ENCODE measurements around the gene ACADM. TPM values are rescaled to one million over a fixed set of nuclear protein-coding genes. Genes with fewer than 3 reads are reported as not detected.

ACADM gene
- total RNA-seq, 2 experiments from 2014 or later, result 3.5 to 4.7 TPM

DNA sequence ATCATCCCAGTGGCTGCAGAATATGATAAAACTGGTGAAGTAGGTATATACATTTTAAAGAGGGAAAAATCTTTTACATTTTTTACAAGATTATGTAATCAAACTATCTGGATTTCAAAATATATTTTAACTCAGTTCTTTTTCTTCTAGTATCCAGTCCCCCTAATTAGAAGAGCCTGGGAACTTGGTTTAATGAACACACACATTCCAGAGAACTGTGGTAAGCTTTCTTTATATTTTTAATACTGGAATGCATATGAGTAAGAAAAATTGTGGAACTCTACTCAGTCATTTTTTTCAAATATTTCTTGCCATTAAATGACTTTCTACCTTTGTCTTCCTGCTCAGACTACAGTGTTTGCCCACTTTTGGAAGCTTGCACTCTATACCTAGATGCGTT is 8.2 kb downstream of the ACADM start:
- H3K9me3 ChIP-seq (ENCODE audit: control insufficient read depth in 1 of 2, insufficient read depth in 1 of 2, low read length in 2 of 2), result no peaks in the 10 kb centered on the region
- no peak for TF ChIP-seq CTCF (IDR thresholded peaks at IDR 0.05)
- no peak for ATAC-seq (ENCODE audit: poor library complexity)
- peaks cover 50% of the 10 kb centered on the region for H3K36me3 Mint-ChIP-seq (ENCODE audit: low read depth)
- CTCF ChIA-PET, result no interaction called here
- H3K36me3 ChIP-seq (ENCODE audit: insufficient read depth, low read length), result peaks cover 43% of the 10 kb centered on the region
- POLR2A ChIA-PET, result no interaction called here
- H3K4me1 ChIP-seq (ENCODE audit: insufficient read depth, low read length), result no peaks in the 10 kb centered on the region
- no peak overlapping the region for H3K4me3 Mint-ChIP-seq
- H3K9me3 Mint-ChIP-seq, result no peaks in the 10 kb centered on the region
- H3K27ac Mint-ChIP-seq, result no peak overlapping the region
- intact Hi-C loops (cut with DNase I, micrococcal nuclease), result loop anchor here in 1 of 2 experiments (1.0 kb wide), 1 partner anchor 12 kb away; no protein-coding TSS in a partner anchor
- H3K27me3 ChIP-seq (ENCODE audit: control insufficient read depth in 1 of 2, insufficient read depth in 2 of 2, low read length in 2 of 2), result no peaks in the 10 kb centered on the region
- peaks cover 12% of the 10 kb centered on the region for H3K4me1 Mint-ChIP-seq (ENCODE audit: low read depth)
- DNase-seq, result no peak
- no peak overlapping the region for H3K4me3 ChIP-seq (ENCODE audit: low read length)
- H3K27me3 Mint-ChIP-seq, result no peaks in the 10 kb centered on the region
- H3K27ac ChIP-seq (ENCODE audit: low read depth in 1 of 2, low read length in 2 of 2), result no peak overlapping the region

DNA sequence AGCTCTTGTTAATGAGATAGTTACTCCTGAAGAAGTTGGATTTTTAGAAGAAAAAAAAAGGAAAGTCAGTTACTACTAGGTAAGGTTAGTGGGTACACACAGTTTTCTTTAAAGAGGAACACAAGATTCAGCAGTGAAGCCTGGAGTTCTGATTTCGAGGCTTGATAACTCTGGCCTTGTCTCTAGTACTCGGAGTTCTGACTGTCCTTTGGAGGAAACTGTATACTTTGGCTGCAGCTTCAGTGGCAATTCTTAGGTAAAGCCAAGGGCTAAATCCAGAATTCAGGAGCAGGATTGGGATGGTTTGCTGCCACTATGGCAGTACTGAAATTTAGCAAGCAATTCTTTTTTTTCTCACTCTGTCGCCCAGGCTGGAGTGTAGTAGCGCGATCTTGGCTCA is 9.2 kb downstream of the ACADM start:
- H3K27me3 ChIP-seq (ENCODE audit: control insufficient read depth in 1 of 2, insufficient read depth in 2 of 2, low read length in 2 of 2), result no peaks in the 10 kb centered on the region
- peaks cover 44% of the 10 kb centered on the region for H3K36me3 ChIP-seq (ENCODE audit: insufficient read depth, low read length)
- H3K4me1 ChIP-seq (ENCODE audit: insufficient read depth, low read length), result no peaks in the 10 kb centered on the region
- intact Hi-C loops (cut with DNase I, micrococcal nuclease), result no loop called here
- Mint-ChIP-seq H3K36me3 (ENCODE audit: low read depth) (peaks cover 52% of the 10 kb centered on the region), H3K4me1 (ENCODE audit: low read depth) (peaks cover 5% of the 10 kb centered on the region), H3K4me3 (no peak overlapping the region), H3K27me3 (no peaks in the 10 kb centered on the region), H3K9me3 (no peaks in the 10 kb centered on the region), H3K27ac (no peak overlapping the region)
- ChIA-PET POLR2A (no interaction called here), CTCF (no interaction called here)
- no peak for ATAC-seq (ENCODE audit: poor library complexity)
- DNase-seq, result no peak
- H3K27ac ChIP-seq (ENCODE audit: low read depth in 1 of 2, low read length in 2 of 2), result no peak overlapping the region
- no peaks in the 10 kb centered on the region for H3K9me3 ChIP-seq (ENCODE audit: control insufficient read depth in 1 of 2, insufficient read depth in 1 of 2, low read length in 2 of 2)
- no peak for TF ChIP-seq CTCF (IDR thresholded peaks at IDR 0.05)
- H3K4me3 ChIP-seq (ENCODE audit: low read length), result no peak overlapping the region

DNA sequence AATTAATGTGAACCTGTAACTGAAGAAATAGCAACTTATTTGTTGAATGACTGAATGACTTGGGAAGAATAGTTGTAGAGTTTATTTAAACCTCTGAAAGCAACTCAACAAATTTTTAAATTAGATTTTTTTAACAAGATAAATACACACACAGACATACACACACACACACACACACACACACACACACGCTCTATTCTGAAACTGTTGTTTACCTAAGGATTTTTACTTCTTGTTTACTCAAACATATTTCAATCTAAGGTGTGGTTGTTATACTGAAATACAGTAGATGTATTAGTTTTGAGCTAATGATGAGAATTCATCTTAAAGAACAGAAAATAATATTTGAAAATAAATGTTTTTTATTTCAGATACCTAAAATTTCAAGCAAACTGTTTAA is 11.5 kb downstream of the ACADM start:
- H3K4me1 Mint-ChIP-seq (ENCODE audit: low read depth), result peaks cover 3% of the 10 kb centered on the region
- no peak for TF ChIP-seq CTCF (IDR thresholded peaks at IDR 0.05)
- H3K27me3 ChIP-seq (ENCODE audit: control insufficient read depth in 1 of 2, insufficient read depth in 2 of 2, low read length in 2 of 2), result no peaks in the 10 kb centered on the region
- intact Hi-C loops (cut with DNase I, micrococcal nuclease), result no loop called here
- H3K9me3 Mint-ChIP-seq, result no peaks in the 10 kb centered on the region
- DNase-seq (no peak), ATAC-seq (ENCODE audit: poor library complexity) (no peak)
- H3K4me3 Mint-ChIP-seq, result no peak overlapping the region
- POLR2A ChIA-PET, result no interaction called here
- H3K4me3 ChIP-seq (ENCODE audit: low read length), result no peak overlapping the region
- CTCF ChIA-PET, result no interaction called here
- no peaks in the 10 kb centered on the region for H3K27me3 Mint-ChIP-seq
- H3K36me3 Mint-ChIP-seq (ENCODE audit: low read depth), result peaks cover 66% of the 10 kb centered on the region
- H3K27ac Mint-ChIP-seq, result no peak overlapping the region
- no peaks in the 10 kb centered on the region for H3K4me1 ChIP-seq (ENCODE audit: insufficient read depth, low read length)
- H3K36me3 ChIP-seq (ENCODE audit: insufficient read depth, low read length), result peaks cover 55% of the 10 kb centered on the region
- H3K9me3 ChIP-seq (ENCODE audit: control insufficient read depth in 1 of 2, insufficient read depth in 1 of 2, low read length in 2 of 2), result no peaks in the 10 kb centered on the region
- H3K27ac ChIP-seq (ENCODE audit: low read depth in 1 of 2, low read length in 2 of 2), result no peak overlapping the region

All from CD4-positive, alpha-beta T cell (primary cell).